GM12872 (cell line): ENCODE results near the gene G2E3.

ENCODE experiments used
- TF ChIP-seq, protein P1 (sequence below): IDR thresholded peaks from 3 replicates; pipeline ENCODE4 v1.5.1; 2011; ENCODE audit warnings: low read depth, mild to moderate bottlenecking, low read length, moderate library complexity; ENCODE audit not compliant: insufficient read depth

The G2E3 gene

DNA sequence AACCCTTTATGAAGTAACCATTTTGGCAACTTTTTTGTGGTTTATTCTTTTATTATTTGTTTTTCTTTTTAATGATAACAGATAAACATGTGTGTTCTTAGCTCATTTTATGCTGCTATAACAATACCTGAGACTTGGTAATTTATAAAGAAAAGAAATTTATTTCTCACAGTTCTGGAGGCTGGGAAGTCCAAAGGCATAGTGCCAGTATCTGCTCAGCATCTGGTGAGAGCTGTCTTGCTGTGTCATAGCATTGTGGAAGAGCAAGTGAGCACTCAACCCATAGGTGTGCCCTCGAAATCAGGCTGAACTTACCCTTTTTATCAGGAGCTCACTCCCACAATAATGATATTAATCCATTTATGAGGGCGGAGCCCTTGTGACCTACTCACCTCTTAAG lies 55.2 kb downstream of the G2E3 start:
- TF ChIP-seq, protein P1, sequence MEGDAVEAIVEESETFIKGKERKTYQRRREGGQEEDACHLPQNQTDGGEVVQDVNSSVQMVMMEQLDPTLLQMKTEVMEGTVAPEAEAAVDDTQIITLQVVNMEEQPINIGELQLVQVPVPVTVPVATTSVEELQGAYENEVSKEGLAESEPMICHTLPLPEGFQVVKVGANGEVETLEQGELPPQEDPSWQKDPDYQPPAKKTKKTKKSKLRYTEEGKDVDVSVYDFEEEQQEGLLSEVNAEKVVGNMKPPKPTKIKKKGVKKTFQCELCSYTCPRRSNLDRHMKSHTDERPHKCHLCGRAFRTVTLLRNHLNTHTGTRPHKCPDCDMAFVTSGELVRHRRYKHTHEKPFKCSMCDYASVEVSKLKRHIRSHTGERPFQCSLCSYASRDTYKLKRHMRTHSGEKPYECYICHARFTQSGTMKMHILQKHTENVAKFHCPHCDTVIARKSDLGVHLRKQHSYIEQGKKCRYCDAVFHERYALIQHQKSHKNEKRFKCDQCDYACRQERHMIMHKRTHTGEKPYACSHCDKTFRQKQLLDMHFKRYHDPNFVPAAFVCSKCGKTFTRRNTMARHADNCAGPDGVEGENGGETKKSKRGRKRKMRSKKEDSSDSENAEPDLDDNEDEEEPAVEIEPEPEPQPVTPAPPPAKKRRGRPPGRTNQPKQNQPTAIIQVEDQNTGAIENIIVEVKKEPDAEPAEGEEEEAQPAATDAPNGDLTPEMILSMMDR, result no peak

DNA sequence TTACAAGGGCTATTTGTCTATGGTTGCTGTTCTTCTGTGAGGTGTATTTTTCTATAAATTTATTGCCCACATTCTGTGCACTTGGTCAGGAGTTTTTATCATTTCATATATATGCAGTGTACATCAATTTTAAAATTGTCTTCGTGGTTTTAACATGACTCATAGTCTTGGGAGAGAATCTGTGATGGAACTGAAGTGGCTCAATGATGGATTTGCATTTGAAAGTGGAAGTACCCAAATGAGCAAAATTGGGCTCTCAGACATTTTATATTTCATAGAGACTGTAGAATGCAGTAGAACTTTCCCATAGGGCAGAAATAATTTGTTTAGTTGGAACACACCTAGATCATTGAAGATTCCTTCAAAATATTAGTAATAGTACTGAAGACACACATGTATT lies 61.2 kb downstream of the G2E3 start:
- TF ChIP-seq, protein P1, result no peak

DNA sequence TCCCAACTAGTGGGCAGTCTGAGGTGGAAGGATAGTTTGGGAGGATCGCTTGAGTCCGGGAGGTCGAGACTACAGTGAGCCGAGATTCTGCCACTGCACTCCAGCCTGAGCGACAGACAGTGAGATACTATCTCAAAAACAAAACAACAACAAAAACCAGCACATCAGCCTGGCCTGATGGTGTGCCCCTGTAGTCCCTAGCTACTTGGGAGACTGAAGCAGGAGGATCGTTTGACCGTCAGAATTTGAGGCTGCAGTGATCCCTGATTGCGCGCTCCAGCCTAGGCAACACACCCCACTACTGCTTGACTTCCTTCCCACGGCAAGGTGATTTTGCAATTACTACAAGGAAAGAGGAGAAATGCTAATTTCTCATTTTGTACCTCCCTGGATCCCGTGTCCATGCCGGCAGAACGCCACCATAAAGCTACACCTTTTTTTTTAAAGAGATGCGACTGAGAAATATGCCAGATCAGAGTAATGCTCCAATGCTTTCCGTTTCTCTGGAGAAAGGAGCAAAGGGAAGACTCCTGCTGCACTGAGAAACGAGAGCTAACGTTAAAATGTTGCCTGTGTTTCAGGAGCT lies 62.5 kb downstream of the G2E3 start:
- TF ChIP-seq, protein P1, result no peak

DNA sequence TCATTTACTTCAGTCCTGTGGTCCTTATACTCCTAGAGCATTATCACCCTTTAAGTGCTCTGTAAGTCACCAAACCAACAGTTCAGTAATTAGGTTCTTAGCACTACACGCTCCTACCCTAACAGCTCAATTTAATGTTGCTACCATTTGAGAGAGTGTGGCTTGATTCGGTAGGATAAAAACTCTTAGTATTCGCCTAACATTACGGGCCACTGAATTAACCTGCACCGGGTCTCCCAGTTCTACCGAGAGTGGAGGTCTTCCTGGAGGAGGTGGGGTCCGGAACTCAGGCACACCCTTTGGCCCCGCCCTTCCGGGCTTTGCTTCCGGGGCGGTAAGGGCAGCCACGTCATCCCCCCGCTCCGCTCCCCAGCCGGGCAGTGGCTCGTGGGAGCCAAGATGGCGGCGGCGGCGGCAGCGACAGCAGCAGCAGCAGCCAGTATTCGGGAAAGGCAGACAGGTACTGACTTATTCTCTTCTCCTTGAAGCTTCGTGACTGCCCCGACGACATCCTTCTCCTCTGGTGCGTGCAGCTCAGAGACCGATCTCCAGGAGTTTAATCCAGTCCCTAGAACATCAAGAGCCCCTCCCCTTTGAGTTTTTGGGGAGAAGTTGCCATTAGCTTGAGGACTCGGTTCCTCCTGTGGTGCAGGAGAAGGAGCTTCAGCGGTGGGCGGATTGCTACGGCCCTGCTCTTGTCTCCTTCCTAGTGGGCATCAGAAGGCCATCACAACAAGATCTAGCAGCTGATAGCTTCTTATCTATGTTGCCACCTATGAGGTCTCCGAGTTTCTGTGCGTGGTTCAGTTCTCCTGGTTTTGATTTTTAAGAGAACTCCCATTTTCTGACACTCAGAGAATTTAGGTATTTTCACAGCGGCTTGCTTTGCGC lies 63.2 kb downstream of the G2E3 start, which contains the start of gene SCFD1:
Gene SCFD1 (plus strand): TSS at position 380 of the 891 bp plus-strand sequence. CDS start 20 bp downstream, at position 400.
- TF ChIP-seq, protein P1, result no peak

DNA sequence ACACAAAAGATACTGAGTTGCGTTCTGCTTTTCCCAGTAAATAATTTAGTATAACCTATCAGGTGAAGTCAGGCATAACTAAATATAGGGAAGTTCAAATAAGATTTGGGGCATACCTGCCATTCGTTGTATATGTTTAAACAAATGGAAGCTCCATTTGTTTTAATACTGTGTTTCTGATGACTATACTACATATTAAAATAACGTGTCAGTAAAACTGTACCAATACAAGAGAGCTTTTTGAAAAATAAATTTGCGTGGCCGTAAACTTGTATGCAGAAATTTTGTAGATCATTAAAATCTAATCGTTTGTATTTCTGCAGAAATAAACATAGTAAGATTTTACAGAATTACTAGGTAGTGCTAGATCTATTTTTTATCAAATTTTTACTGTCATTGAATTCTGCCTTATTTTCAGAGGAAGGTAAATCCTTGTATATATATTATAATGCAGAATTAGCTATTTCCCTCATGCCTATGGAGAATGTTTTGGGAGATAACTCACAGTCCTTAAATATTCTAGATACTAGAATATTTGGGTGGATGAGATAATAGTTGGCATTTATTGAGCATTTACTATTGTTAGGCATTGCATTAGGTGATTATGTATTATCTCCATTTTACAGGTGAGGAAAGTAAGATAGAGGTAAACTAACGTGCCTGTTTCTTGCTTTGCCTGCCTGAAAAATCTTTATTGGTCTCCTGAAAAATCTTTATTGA lies 64.6 kb downstream of the G2E3 start:
- TF ChIP-seq, protein P1, result no peak

DNA sequence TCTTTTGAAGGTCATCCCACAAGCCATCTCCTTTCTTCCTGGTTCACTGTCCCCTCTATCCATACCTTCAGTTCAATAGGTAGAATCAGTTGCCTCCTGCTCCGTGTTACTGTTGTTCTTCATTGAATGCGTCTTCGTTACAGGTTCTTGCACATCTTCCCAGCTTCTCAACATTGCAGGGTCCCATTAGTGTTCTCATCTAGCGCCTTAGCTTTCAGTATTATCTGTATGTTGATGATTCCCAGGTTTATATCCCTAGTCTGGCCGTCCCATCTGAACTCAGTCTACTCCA lies 65.1 kb downstream of the G2E3 start:
- TF ChIP-seq, protein P1, result no peak

DNA sequence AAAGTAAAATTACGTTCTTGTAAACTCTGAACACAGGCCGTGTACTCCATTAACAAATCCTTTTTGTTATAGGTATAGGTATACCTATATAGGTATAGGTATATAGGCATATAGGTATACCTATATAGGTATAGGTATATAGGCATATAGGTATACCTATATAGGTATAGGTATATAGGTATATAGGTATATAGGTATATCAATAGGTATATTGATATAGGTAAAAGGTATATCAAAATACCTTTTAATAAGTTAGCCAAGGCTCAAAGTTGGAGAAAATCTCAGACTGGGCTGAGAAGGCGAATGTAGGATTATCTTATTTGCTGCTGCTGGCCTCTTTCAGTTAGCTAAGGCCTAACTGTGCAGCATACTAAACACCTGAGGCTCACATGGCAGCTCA lies 66.6 kb downstream of the G2E3 start:
- TF ChIP-seq, protein P1, result no peak
